Thyroid gland (tissue), 4 donors: ENCODE measurements around the gene ZNF622. TPM values are rescaled to one million over a fixed set of nuclear protein-coding genes. Genes with fewer than 3 reads are reported as not detected.

ENCODE experiments used
- DNase-seq, 2 donors: peaks; one replicate each; pipeline ENCODE4 v3.0.0-alpha.2; 2019
- H3K27ac ChIP-seq, 3 donors: fragments of 200-600 bp; sonication (generic); 1 replicate in 2 of 3; 2 replicates in 1 of 3; pipeline ENCODE4 v1.5.1; 2016 to 2019; ENCODE audit warnings: mild to moderate bottlenecking in 1 of 3, moderate library complexity in 1 of 3
- H3K27me3 ChIP-seq: fragments of 200-600 bp; sonication (generic); one replicate; pipeline ENCODE4 v1.5.1; 2019
- H3K36me3 ChIP-seq, 2 donors: fragments of 200-600 bp; sonication (generic); one replicate each; pipeline ENCODE4 v1.5.1; 2016 to 2019
- H3K4me1 ChIP-seq, 2 donors: fragments of 200-600 bp; sonication (generic); one replicate each; pipeline ENCODE4 v1.5.1; 2017 to 2019
- H3K4me3 ChIP-seq, 3 donors: fragments of 200-600 bp; sonication (generic); replicated peaks in 1 of 3; 1 replicate in 2 of 3; 2 replicates in 1 of 3; pipeline ENCODE4 v1.5.1; 2016; ENCODE audit warnings: mild to moderate bottlenecking in 1 of 3
- H3K9me3 ChIP-seq: fragments of 200-600 bp; sonication (generic); one replicate; pipeline ENCODE4 v1.5.1; 2017
- POLR2A ChIP-seq, 2 donors: fragments of 450-650 bp; IDR thresholded peaks; one replicate each; pipeline ENCODE4 v1.6.1; 2017; ENCODE audit warnings: antibody characterized with exemption in 2 of 2, mild to moderate bottlenecking in 2 of 2, moderate library complexity in 1 of 2
- WGBS, 2 donors: methylation state at CpG; one replicate each; pipeline ENCODE4 v1.1.5; 2017; 5-methylcytosine and 5-hydroxymethylcytosine counted together
- intact Hi-C: fragments of 100-400 bp; cut with DNase I; formaldehyde crosslinking; loops from one replicate; pipeline ENCODE4 v1.15.1; 2023
- total RNA-seq, 4 donors: library from RNA; depleted of rRNA; stranded (reverse); fragments of >200 nt; gene quantifications; one replicate each; pipeline ENCODE4 v1.2.3, GENCODE V29; 2016
- TF ChIP-seq, protein P1 (sequence below), 6 experiments: fragments of 200-600 bp in 3 of 6; fragments of 450-650 bp in 3 of 6; sonication (generic) in 3 of 6; IDR thresholded peaks; one replicate each; pipeline ENCODE4 v1.5.1; 2016 to 2019; ENCODE audit warnings: antibody characterized with exemption in 6 of 6, mild to moderate bottlenecking in 2 of 6, inconsistent platforms in 1 of 6, moderate library complexity in 1 of 6

Gene ZNF622
- total RNA-seq, 4 donors from 2014 or later: 24.3 to 30.9 (median 28.1) TPM

DNA sequence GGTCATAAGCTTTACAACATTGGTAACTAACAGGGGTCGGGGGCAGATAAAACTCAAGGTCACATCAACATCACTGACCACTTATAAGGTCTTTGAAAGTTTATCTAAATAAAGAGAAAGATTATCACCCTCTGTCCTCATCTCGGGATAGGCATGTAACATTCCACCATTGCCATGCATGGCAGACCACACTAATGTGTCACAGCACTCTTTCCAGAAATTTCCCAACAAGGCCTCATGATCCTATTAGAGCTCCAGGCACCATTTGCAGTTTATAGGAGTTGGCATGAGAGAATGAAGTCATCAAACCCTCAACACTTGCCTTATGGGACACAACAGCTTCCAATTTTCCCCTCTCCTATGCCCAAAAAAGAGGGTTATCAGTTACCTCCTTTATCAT, 31.9 kb upstream of the ZNF622 start:
- WGBS, 2 donors: 82 to 98% methylated on average over 2 of the region's 2 CpGs

GRCh38 chr5:16493261-16493660, 27.7 kb upstream of the ZNF622 start:
- WGBS, 2 donors: 71 to 76% methylated on average over 1 of the region's 1 CpG
- H3K27ac ChIP-seq: no peak overlapping the region
- H3K27me3 ChIP-seq: no peaks in the 10 kb centered on the region
- H3K4me3 ChIP-seq: no peak overlapping the region
- H3K36me3 ChIP-seq: no peaks in the 10 kb centered on the region
- no peaks in the 10 kb centered on the region for H3K9me3 ChIP-seq
- TF ChIP-seq, protein P1, sequence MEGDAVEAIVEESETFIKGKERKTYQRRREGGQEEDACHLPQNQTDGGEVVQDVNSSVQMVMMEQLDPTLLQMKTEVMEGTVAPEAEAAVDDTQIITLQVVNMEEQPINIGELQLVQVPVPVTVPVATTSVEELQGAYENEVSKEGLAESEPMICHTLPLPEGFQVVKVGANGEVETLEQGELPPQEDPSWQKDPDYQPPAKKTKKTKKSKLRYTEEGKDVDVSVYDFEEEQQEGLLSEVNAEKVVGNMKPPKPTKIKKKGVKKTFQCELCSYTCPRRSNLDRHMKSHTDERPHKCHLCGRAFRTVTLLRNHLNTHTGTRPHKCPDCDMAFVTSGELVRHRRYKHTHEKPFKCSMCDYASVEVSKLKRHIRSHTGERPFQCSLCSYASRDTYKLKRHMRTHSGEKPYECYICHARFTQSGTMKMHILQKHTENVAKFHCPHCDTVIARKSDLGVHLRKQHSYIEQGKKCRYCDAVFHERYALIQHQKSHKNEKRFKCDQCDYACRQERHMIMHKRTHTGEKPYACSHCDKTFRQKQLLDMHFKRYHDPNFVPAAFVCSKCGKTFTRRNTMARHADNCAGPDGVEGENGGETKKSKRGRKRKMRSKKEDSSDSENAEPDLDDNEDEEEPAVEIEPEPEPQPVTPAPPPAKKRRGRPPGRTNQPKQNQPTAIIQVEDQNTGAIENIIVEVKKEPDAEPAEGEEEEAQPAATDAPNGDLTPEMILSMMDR (IDR thresholded peaks at IDR 0.05): no peak
- no peak for TF ChIP-seq POLR2A (IDR thresholded peaks at IDR 0.05)
- intact Hi-C loops: loop anchor here (5.0 kb wide), 1 partner anchor 44 kb away; no protein-coding TSS in a partner anchor
- peaks cover 0 to 9% of the 10 kb centered on the region in 2 donors for H3K4me1 ChIP-seq
- DNase-seq: no peak

More for the DNA sequence above, 31.9 kb upstream of the ZNF622 start:
- Histone ChIP-seq H3K9me3 (no peaks in the 10 kb centered on the region), H3K27ac (no peak overlapping the region), H3K36me3 (no peaks in the 10 kb centered on the region), H3K4me1 (peaks cover 0 to 9% of the 10 kb centered on the region in 2 donors), H3K27me3 (no peaks in the 10 kb centered on the region), H3K4me3 (no peak overlapping the region)
- intact Hi-C loops: no loop called here
- TF ChIP-seq, protein P1 (IDR thresholded peaks at IDR 0.05): no peak
- no peak for TF ChIP-seq POLR2A (IDR thresholded peaks at IDR 0.05)
- no peak for DNase-seq

- no peak overlapping the region for H3K4me3 ChIP-seq
- no peaks in the 10 kb centered on the region for H3K36me3 ChIP-seq
- no peak overlapping the region for H3K27ac ChIP-seq
- TF ChIP-seq POLR2A (IDR thresholded peaks at IDR 0.05): no peak
- TF ChIP-seq, protein P1 (IDR thresholded peaks at IDR 0.05): no peak
- H3K27me3 ChIP-seq: no peaks in the 10 kb centered on the region
- H3K9me3 ChIP-seq: no peaks in the 10 kb centered on the region
- DNase-seq: peak in 1 of 2 donors; percentile 11
- 78% methylated on average over 10 of the region's 10 CpGs for WGBS, 2 donors
- H3K4me1 ChIP-seq: peaks cover 0 to 9% of the 10 kb centered on the region in 2 donors
- intact Hi-C loops: loop anchor here (5.0 kb wide), 1 partner anchor 45 kb away; no protein-coding TSS in a partner anchor
Observed at GRCh38 chr5:16492398-16493140, 27.0 kb upstream of the ZNF622 start.

DNA sequence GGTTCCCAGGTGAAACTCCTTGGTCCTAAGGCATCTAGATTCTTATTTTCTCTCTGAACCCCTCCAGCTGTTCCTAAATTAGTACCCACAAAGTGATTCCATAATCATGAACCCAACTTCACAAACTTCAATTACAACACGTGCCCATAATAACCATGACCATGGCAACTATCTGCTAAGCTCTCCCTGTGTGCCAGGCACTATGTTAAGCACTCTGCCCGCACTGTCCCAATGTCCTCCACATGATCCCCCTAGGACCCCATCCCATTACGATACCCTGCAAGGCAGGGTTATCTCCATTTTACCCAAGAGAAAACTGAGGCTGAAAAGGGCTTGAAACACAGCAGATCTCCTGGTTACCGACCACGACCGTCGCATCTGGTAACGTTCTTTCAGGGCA, 25.3 kb upstream of the ZNF622 start:
- no peak for TF ChIP-seq POLR2A (IDR thresholded peaks at IDR 0.05)
- TF ChIP-seq, protein P1 (IDR thresholded peaks at IDR 0.05): no peak
- no peak overlapping the region for H3K4me3 ChIP-seq
- no peak overlapping the region for H3K27ac ChIP-seq
- no peaks in the 10 kb centered on the region for H3K9me3 ChIP-seq
- H3K4me1 ChIP-seq: peaks cover 0 to 9% of the 10 kb centered on the region in 2 donors
- H3K36me3 ChIP-seq: no peaks in the 10 kb centered on the region
- intact Hi-C loops: loop anchor here (5.0 kb wide), 1 partner anchor 46 kb away; no protein-coding TSS in a partner anchor
- WGBS, 2 donors: 87 to 91% methylated on average over 8 of the region's 8 CpGs
- H3K27me3 ChIP-seq: no peaks in the 10 kb centered on the region
- DNase-seq: no peak

- DNase-seq: no peak
- Histone ChIP-seq H3K9me3 (no peaks in the 10 kb centered on the region), H3K27me3 (no peaks in the 10 kb centered on the region), H3K4me3 (no peak overlapping the region), H3K4me1 (peaks cover 0 to 9% of the 10 kb centered on the region in 2 donors), H3K27ac (no peak overlapping the region), H3K36me3 (no peaks in the 10 kb centered on the region)
- 36 to 54% methylated on average over 1 of the region's 1 CpG for WGBS, 2 donors
- intact Hi-C loops: no loop called here
- TF ChIP-seq POLR2A (IDR thresholded peaks at IDR 0.05): no peak
- TF ChIP-seq, protein P1 (IDR thresholded peaks at IDR 0.05): peak in 5 of 6 experiments; percentile 38 to 88 (median 72)
Observed at GRCh38 chr5:16489322-16489791, 23.8 kb upstream of the ZNF622 start.
